Karpas-422 (cell line): ENCODE measurements around the gene EEFSEC. TPM values are rescaled to one million over a fixed set of nuclear protein-coding genes. Genes with fewer than 3 reads are reported as not detected.

ENCODE experiments used
- DNase-seq: peaks from one replicate; pipeline ENCODE4 v3.0.0-alpha.2; 2015
- H2AFZ ChIP-seq: fragments of 200-600 bp; sonication (generic); 2 replicates; pipeline ENCODE4 v1.6.1; 2014; ENCODE audit warnings: antibody characterized with exemption, low read length, mixed read lengths
- H3K27ac ChIP-seq: fragments of 200-600 bp; sonication (generic); 2 replicates; pipeline ENCODE4 v1.5.1; 2014; ENCODE audit warnings: mild to moderate bottlenecking, low read length, moderate library complexity
- H3K27me3 ChIP-seq: fragments of 200-600 bp; sonication (generic); 2 replicates; pipeline ENCODE4 v1.6.1; 2014; ENCODE audit warnings: low read length, mixed read lengths
- H3K36me3 ChIP-seq: fragments of 200-600 bp; sonication (generic); 2 replicates; pipeline ENCODE4 v1.6.1; 2014; ENCODE audit warnings: low read length, mixed read lengths; ENCODE audit not compliant: insufficient read depth
- H3K4me1 ChIP-seq: fragments of 200-600 bp; sonication (generic); 2 replicates; pipeline ENCODE4 v1.6.1; 2014; ENCODE audit warnings: mild to moderate bottlenecking, low read length, mixed read lengths
- H3K4me2 ChIP-seq: fragments of 200-600 bp; sonication (generic); 2 replicates; pipeline ENCODE4 v1.6.1; 2014; ENCODE audit warnings: low read length, low read depth, mild to moderate bottlenecking; ENCODE audit not compliant: poor library complexity, severe bottlenecking
- H3K4me3 ChIP-seq: fragments of 200-600 bp; sonication (generic); 2 replicates; pipeline ENCODE4 v1.5.1; 2014; ENCODE audit warnings: mild to moderate bottlenecking, antibody characterized with exemption, low read length, mixed read lengths
- H3K79me2 ChIP-seq: fragments of 200-600 bp; sonication (generic); 2 replicates; pipeline ENCODE4 v1.6.1; 2014; ENCODE audit warnings: mild to moderate bottlenecking, low read length, mixed read lengths
- H3K9ac ChIP-seq: fragments of 200-600 bp; sonication (generic); 2 replicates; pipeline ENCODE4 v1.6.0; 2014; ENCODE audit warnings: low read length
- H3K9me2 ChIP-seq: fragments of 200-600 bp; sonication (generic), shearing (Covaris generic); replicated peaks from 2 replicates; pipeline ENCODE4 v1.6.0; 2014; ENCODE audit warnings: mild to moderate bottlenecking, low read length, moderate library complexity; ENCODE audit not compliant: insufficient read depth
- H3K9me3 ChIP-seq: fragments of 300-700, 200-600 bp; sonication (generic); 2 replicates; pipeline ENCODE4 v1.6.1; 2014; ENCODE audit warnings: low read length, mixed read lengths
- H4K20me1 ChIP-seq: fragments of 200-600 bp; sonication (generic); 2 replicates; pipeline ENCODE4 v1.6.1; 2014; ENCODE audit warnings: mild to moderate bottlenecking, antibody characterized with exemption, low read length, low read depth; ENCODE audit not compliant: insufficient read depth
- total RNA-seq: library from RNA; depleted of rRNA; stranded (reverse); fragments of >200 nt; shearing (Covaris generic); gene quantifications from 2 replicates; pipeline ENCODE4 v1.2.3, GENCODE V29; 2014; ENCODE audit warnings: low replicate concordance

The EEFSEC gene
- total RNA-seq, 1 experiment from 2014 or later, result 10.1 TPM

GRCh38 chr3:128293930-128294329, 140.6 kb downstream of the EEFSEC start:
- no peak for DNase-seq
- Histone ChIP-seq H4K20me1 (no peaks in the 10 kb centered on the region), H3K4me2 (no peak overlapping the region), H3K4me3 (no peak overlapping the region), H3K36me3 (no peaks in the 10 kb centered on the region; the same call in 1 of the 2 replicates), H3K27me3 (no peaks in the 10 kb centered on the region), H3K27ac (no peak overlapping the region), H3K9me3 (no peaks in the 10 kb centered on the region), H2AFZ (no peak overlapping the region), H3K9me2 (no peaks in the 10 kb centered on the region), H3K79me2 (no peaks in the 10 kb centered on the region), H3K9ac (no peak overlapping the region), H3K4me1 (no peaks in the 10 kb centered on the region)

- H2AFZ ChIP-seq, result no peak overlapping the region
- H3K36me3 ChIP-seq, result no peaks in the 10 kb centered on the region; the same call in 1 of the 2 replicates
- H3K9me3 ChIP-seq, result no peaks in the 10 kb centered on the region
- H3K79me2 ChIP-seq, result no peaks in the 10 kb centered on the region
- H3K27ac ChIP-seq, result no peak overlapping the region
- no peaks in the 10 kb centered on the region for H4K20me1 ChIP-seq
- no peaks in the 10 kb centered on the region for H3K9me2 ChIP-seq
- H3K4me1 ChIP-seq, result no peaks in the 10 kb centered on the region
- H3K27me3 ChIP-seq, result no peaks in the 10 kb centered on the region
- no peak overlapping the region for H3K4me3 ChIP-seq
- no peak overlapping the region for H3K9ac ChIP-seq
- DNase-seq, result no peak
- H3K4me2 ChIP-seq, result no peak overlapping the region
Observed at GRCh38 chr3:128294999-128295468, 141.8 kb downstream of the EEFSEC start.

GRCh38 chr3:128296469-128297251, 143.4 kb downstream of the EEFSEC start:
- Histone ChIP-seq H3K9me3 (no peaks in the 10 kb centered on the region), H3K4me2 (no peak overlapping the region), H3K27ac (no peak overlapping the region), H3K4me3 (no peak overlapping the region), H3K9ac (no peak overlapping the region), H3K36me3 (no peaks in the 10 kb centered on the region; the same call in 1 of the 2 replicates), H3K79me2 (no peaks in the 10 kb centered on the region), H2AFZ (no peak overlapping the region), H3K9me2 (no peaks in the 10 kb centered on the region), H3K4me1 (no peaks in the 10 kb centered on the region), H3K27me3 (no peaks in the 10 kb centered on the region), H4K20me1 (no peaks in the 10 kb centered on the region)
- no peak for DNase-seq

GRCh38 chr3:128297401-128298138, 144.3 kb downstream of the EEFSEC start:
- no peaks in the 10 kb centered on the region for H3K9me2 ChIP-seq
- no peaks in the 10 kb centered on the region; the same call in 1 of the 2 replicates for H3K36me3 ChIP-seq
- no peak overlapping the region for H3K4me3 ChIP-seq
- H3K4me2 ChIP-seq, result no peak overlapping the region
- H3K27me3 ChIP-seq, result no peaks in the 10 kb centered on the region
- H3K4me1 ChIP-seq, result no peaks in the 10 kb centered on the region
- H3K79me2 ChIP-seq, result no peaks in the 10 kb centered on the region
- DNase-seq, result no peak
- H3K27ac ChIP-seq, result no peak overlapping the region
- H2AFZ ChIP-seq, result no peak overlapping the region
- H4K20me1 ChIP-seq, result no peaks in the 10 kb centered on the region
- no peaks in the 10 kb centered on the region for H3K9me3 ChIP-seq
- H3K9ac ChIP-seq, result no peak overlapping the region

GRCh38 chr3:128301186-128302023, 148.1 kb downstream of the EEFSEC start:
- Histone ChIP-seq H2AFZ (no peak overlapping the region), H3K9me3 (no peaks in the 10 kb centered on the region), H3K79me2 (peaks cover 3% of the 10 kb centered on the region; the same call in 1 of the 2 replicates), H3K4me2 (no peak overlapping the region), H4K20me1 (no peaks in the 10 kb centered on the region), H3K27ac (no peak overlapping the region), H3K9ac (no peak overlapping the region), H3K4me3 (no peak overlapping the region), H3K27me3 (no peaks in the 10 kb centered on the region), H3K36me3 (no peaks in the 10 kb centered on the region; the same call in 1 of the 2 replicates), H3K4me1 (no peaks in the 10 kb centered on the region), H3K9me2 (no peaks in the 10 kb centered on the region)
- no peak for DNase-seq

GRCh38 chr3:128306481-128306880, 153.2 kb downstream of the EEFSEC start:
- no peak overlapping the region for H3K9ac ChIP-seq
- H3K4me1 ChIP-seq, result no peaks in the 10 kb centered on the region
- no peaks in the 10 kb centered on the region for H3K36me3 ChIP-seq
- no peak for DNase-seq
- no peak overlapping the region for H2AFZ ChIP-seq
- no peak overlapping the region for H3K4me3 ChIP-seq
- H3K79me2 ChIP-seq, result peaks cover 3% of the 10 kb centered on the region; the same call in 1 of the 2 replicates
- no peaks in the 10 kb centered on the region for H4K20me1 ChIP-seq
- no peaks in the 10 kb centered on the region for H3K9me3 ChIP-seq
- H3K27ac ChIP-seq, result no peak overlapping the region
- H3K4me2 ChIP-seq, result no peak overlapping the region
- no peaks in the 10 kb centered on the region for H3K27me3 ChIP-seq
- H3K9me2 ChIP-seq, result no peaks in the 10 kb centered on the region

GRCh38 chr3:128307029-128307633, 153.8 kb downstream of the EEFSEC start:
- Histone ChIP-seq H3K79me2 (peaks cover 3% of the 10 kb centered on the region; the same call in 1 of the 2 replicates), H4K20me1 (no peaks in the 10 kb centered on the region), H3K4me2 (no peak overlapping the region), H3K27me3 (no peaks in the 10 kb centered on the region), H3K9me3 (no peaks in the 10 kb centered on the region), H3K4me3 (no peak overlapping the region), H3K4me1 (no peaks in the 10 kb centered on the region), H3K9ac (no peak overlapping the region), H2AFZ (no peak overlapping the region), H3K36me3 (no peaks in the 10 kb centered on the region), H3K27ac (no peak overlapping the region), H3K9me2 (no peaks in the 10 kb centered on the region)
- DNase-seq, result no peak
